H1 (cell line): ENCODE data around the gene CLN5. TPM values are rescaled to one million over a fixed set of nuclear protein-coding genes. Genes with fewer than 3 reads are reported as not detected.

Experiments
- ATF3 ChIP-seq: IDR thresholded peaks from 2 replicates; pipeline ENCODE4 v1.6.1; 2011; ENCODE audit warnings: low read depth, mild to moderate bottlenecking, low read length; ENCODE audit not compliant: insufficient read depth
- GTF2F1 ChIP-seq: IDR thresholded peaks from 2 replicates; pipeline ENCODE4 v1.6.1; 2012; ENCODE audit warnings: low read depth, low read length, improper control_type of control experiment, borderline replicate concordance
- KDM4A ChIP-seq: IDR thresholded peaks from one replicate; pipeline ENCODE4 v1.7.1; 2012; ENCODE audit warnings: low read depth, mild to moderate bottlenecking, moderate library complexity, low read length, inconsistent platforms; ENCODE audit not compliant: severe bottlenecking
- NANOG ChIP-seq: IDR thresholded peaks from 2 replicates; pipeline ENCODE4 v1.6.1; 2011; ENCODE audit warnings: low read length, low read depth, mild to moderate bottlenecking, inconsistent platforms; ENCODE audit not compliant: insufficient read depth, poor library complexity, severe bottlenecking
- PHF8 ChIP-seq: fragments of 200-600 bp; sonication (generic); conservative IDR thresholded peaks from 2 replicates; pipeline ENCODE4 v1.7.1; 2012; ENCODE audit warnings: low read depth, mild to moderate bottlenecking, inconsistent platforms, low read length, moderate library complexity
- POLR2AphosphoS5 ChIP-seq: IDR thresholded peaks from 2 replicates; pipeline ENCODE4 v1.6.1; 2011; ENCODE audit warnings: low read depth, low read length
- polyA plus RNA-seq, 7 experiments: library from polyadenylated mRNA; depleted of rRNA in 3 of 7; stranded (reverse) in 5 of 7; unstranded in 2 of 7; fragments of >200 nt in 5 of 7; fragments of 200-250 nt in 2 of 7; gene quantifications; 1 replicate in 5 of 7; 2 replicates in 1 of 7; 4 replicates in 1 of 7; pipeline versions ENCODE4 v1.2.1 to v1.2.3, GENCODE V29; 2011 to 2013; ENCODE audit warnings: missing spikeins in 2 of 7, mixed read lengths in 2 of 7
- total RNA-seq: library from RNA; stranded (reverse); fragmentation: NEBNext Ultra II Directional; extraction: Animal tissue kit (Norgen Biotek cat#: 25700); gene quantifications from 2 replicates; pipeline ENCODE4 v1.2.1, GENCODE V29; 2021

Gene CLN5
- total and polyA plus RNA-seq, 2 of the 8 experiments (the other 6 are each of a cell fraction or from before 2014, with no cell fraction given) = 5.3 to 10.1 TPM

GRCh38 chr13:77014906-77015685 is 23.2 kb downstream of the CLN5 start (continued):
- no peak for TF ChIP-seq PHF8
- no peak for TF ChIP-seq NANOG
- TF ChIP-seq GTF2F1 = no peak
- TF ChIP-seq POLR2AphosphoS5 = no peak
- no peak for TF ChIP-seq ATF3
- no peak for TF ChIP-seq KDM4A
